Kidney (tissue), 14 donors: ENCODE results near the gene ATPAF2. TPM values are rescaled to one million over a fixed set of nuclear protein-coding genes. Genes with fewer than 3 reads are reported as not detected.

ENCODE experiments used
- DNase-seq, 5 donors: peaks; one replicate each; pipeline ENCODE4 v3.0.0-alpha.2; 2013 to 2020
- FAIRE-seq: peaks from 2 replicates; lab custom pipeline; 2012; peaks lifted over from hg19 to GRCh38; lab: Jason Lieb, UNC
- H3K27ac ChIP-seq, 2 donors: one replicate each; pipeline ENCODE4 v1.7.0; 2013; ENCODE audit warnings: low read depth in 2 of 2, low read length in 2 of 2, inconsistent platforms in 1 of 2
- H3K27me3 ChIP-seq: one replicate; pipeline ENCODE4 v1.7.1; 2013; ENCODE audit warnings: low read length, inconsistent platforms; ENCODE audit not compliant: control insufficient read depth, insufficient read depth
- H3K36me3 ChIP-seq, 3 donors: one replicate each; pipeline versions ENCODE4 v1.7.0 to v1.7.1; 2013; ENCODE audit warnings: low read length in 3 of 3, control low read depth in 1 of 3, inconsistent platforms in 1 of 3; ENCODE audit not compliant: insufficient read depth in 3 of 3, control insufficient read depth in 2 of 3
- H3K4me1 ChIP-seq, 3 donors: one replicate each; pipeline versions ENCODE4 v1.7.0 to v1.7.1; 2013; ENCODE audit warnings: low read length in 3 of 3, inconsistent platforms in 1 of 3, low read depth in 1 of 3; ENCODE audit not compliant: control insufficient read depth in 2 of 3, insufficient read depth in 2 of 3
- H3K4me3 ChIP-seq, 3 donors: one replicate each; pipeline versions ENCODE4 v1.7.0 to v1.8.1; 2013; ENCODE audit warnings: low read length in 3 of 3, control low read depth in 1 of 3, inconsistent platforms in 1 of 3
- H3K9ac ChIP-seq, 3 donors: one replicate each; pipeline versions ENCODE4 v1.7.0 to v1.7.1; 2013; ENCODE audit warnings: low read length in 3 of 3, control low read depth in 1 of 3, inconsistent platforms in 1 of 3
- H3K9me3 ChIP-seq, 3 donors: one replicate each; pipeline versions ENCODE4 v1.7.0 to v1.7.1; 2013; ENCODE audit warnings: low read length in 3 of 3, control low read depth in 1 of 3, inconsistent platforms in 1 of 3; ENCODE audit not compliant: control insufficient read depth in 2 of 3, insufficient read depth in 1 of 3
- CTCF ChIP-seq: IDR thresholded peaks from 3 replicates; pipeline ENCODE4 v1.5.1; 2012; ENCODE audit warnings: mild to moderate bottlenecking, moderate library complexity, borderline replicate concordance; ENCODE audit not compliant: insufficient read depth; ENCODE audit errors: extremely low read depth
- intact Hi-C: fragments of 100-400 bp; cut with DNase I; formaldehyde crosslinking; loops from one replicate; pipeline ENCODE4 v1.11.1; 2022
- polyA plus RNA-seq: library from polyadenylated mRNA; stranded (reverse); fragments of 350-450 nt; fragmentation: Illumina TruSeq; extraction: RNeasy Lipid Tissue Mini Kit (QIAGEN cat#74804); gene quantifications from one replicate; pipeline ENCODE4 v1.2.3, GENCODE V29; 2014; ENCODE audit warnings: low read depth, low replicate concordance; ENCODE audit not compliant: insufficient read depth
- total RNA-seq: library from RNA; stranded (reverse); fragmentation: NEBNext Ultra II Directional; extraction: Animal tissue kit (Norgen Biotek cat#: 25700); gene quantifications from one replicate; pipeline ENCODE4 v1.2.1, GENCODE V29; 2021
- donor health status: control.
- donor health status: control.
- donor health status: control.
- donor health status: control.
- donor health status: control.
- donor health status: DM: yes; HTN: yes; CAD: no.
- donor health status: Normal renal cell carcinoma (clear cell type).

ATPAF2 gene
- total and polyA plus RNA-seq, 2 donors from 2014 or later, result 27.0 to 52.1 TPM

- intact Hi-C loops, result no loop called here
- FAIRE-seq, result no peak
- no peak for TF ChIP-seq CTCF
- Histone ChIP-seq H3K9ac (no peak overlapping the region), H3K27me3 (no peaks in the 10 kb centered on the region), H3K9me3 (no peaks in the 10 kb centered on the region), H3K27ac (no peak overlapping the region), H3K36me3 (peaks cover 2 to 18% (median 15%) of the 10 kb centered on the region in 3 donors), H3K4me3 (no peak overlapping the region), H3K4me1 (no peaks in the 10 kb centered on the region)
- no peak for DNase-seq
These were observed 21.0 kb downstream of the ATPAF2 start for GRCh38 chr17:18017958-18018357.

DNA sequence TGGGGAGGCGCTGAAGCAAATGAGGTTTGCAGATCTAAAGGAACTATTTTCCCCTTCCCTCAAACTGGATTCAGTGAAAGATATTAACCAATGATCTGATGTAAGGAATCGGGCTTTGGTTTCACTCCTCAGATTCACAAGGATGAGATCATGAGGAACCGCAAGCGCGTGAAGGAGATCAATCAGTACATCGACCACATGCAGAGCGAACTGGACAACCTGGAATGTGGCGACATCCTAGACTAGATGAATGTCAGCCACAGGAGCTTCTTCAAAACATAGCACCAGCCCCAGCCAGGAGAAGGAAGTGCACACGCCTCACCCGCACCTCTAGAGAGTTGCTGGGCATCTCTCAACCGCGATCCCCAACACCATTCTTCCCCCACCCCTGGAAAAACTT lies 22.5 kb downstream of the ATPAF2 start:
- no peak for TF ChIP-seq CTCF
- no peaks in the 10 kb centered on the region for H3K4me1 ChIP-seq
- no peak overlapping the region for H3K9ac ChIP-seq
- no peaks in the 10 kb centered on the region for H3K27me3 ChIP-seq
- no peak overlapping the region for H3K4me3 ChIP-seq
- H3K9me3 ChIP-seq, result no peaks in the 10 kb centered on the region
- intact Hi-C loops, result no loop called here
- peaks cover 2 to 15% (median 14%) of the 10 kb centered on the region in 3 donors for H3K36me3 ChIP-seq
- H3K27ac ChIP-seq, result no peak overlapping the region
- DNase-seq (no peak), FAIRE-seq (no peak)

DNA sequence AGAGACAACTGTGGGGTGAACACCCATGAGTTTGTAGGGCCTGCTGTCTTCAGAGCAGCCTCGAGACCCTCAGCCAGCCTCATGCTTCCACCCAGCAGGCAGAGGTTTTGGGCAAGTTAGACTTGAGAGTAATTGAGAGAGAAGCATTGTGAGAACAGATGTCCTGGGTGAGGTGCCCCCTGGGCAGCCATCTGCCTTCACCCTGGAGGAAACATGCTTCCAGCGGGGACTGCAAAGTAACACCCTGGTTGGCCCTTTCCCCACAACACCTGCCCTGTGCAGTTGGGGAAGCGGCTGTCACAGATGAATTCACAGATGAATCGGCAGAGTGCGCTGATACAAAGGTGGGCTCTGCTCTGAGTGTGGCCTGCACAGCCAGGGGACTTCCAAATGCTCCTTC lies 23.4 kb downstream of the ATPAF2 start:
- DNase-seq (no peak), FAIRE-seq (no peak)
- Histone ChIP-seq H3K4me3 (no peak overlapping the region), H3K4me1 (no peaks in the 10 kb centered on the region), H3K9me3 (no peaks in the 10 kb centered on the region), H3K27me3 (no peaks in the 10 kb centered on the region), H3K27ac (no peak overlapping the region), H3K36me3 (peaks cover 2 to 10% (median 8%) of the 10 kb centered on the region in 3 donors), H3K9ac (no peak overlapping the region)
- intact Hi-C loops, result no loop called here
- TF ChIP-seq CTCF, result no peak

- Histone ChIP-seq H3K27ac (no peak overlapping the region), H3K36me3 (peaks cover 2 to 12% (median 9%) of the 10 kb centered on the region in 3 donors), H3K9me3 (no peaks in the 10 kb centered on the region), H3K4me1 (no peaks in the 10 kb centered on the region), H3K9ac (no peak overlapping the region), H3K4me3 (no peak overlapping the region), H3K27me3 (no peaks in the 10 kb centered on the region)
- FAIRE-seq, result no peak
- intact Hi-C loops, result no loop called here
- no peak for DNase-seq
- no peak for TF ChIP-seq CTCF
These were observed 25.0 kb downstream of the ATPAF2 start for GRCh38 chr17:18014006-18014405.
